WTC11 (cell line): ENCODE data around the gene F8.

Experiments used
- ATF6 ChIP-seq: sonication (generic); formaldehyde crosslinking; IDR thresholded peaks from 2 replicates; pipeline ENCODE4 v1.8.1; 2023; ENCODE audit warnings: mild to moderate bottlenecking, missing genetic modification reagents
- CTCF ChIP-seq: fragments of 200-600 bp; IDR thresholded peaks from 2 replicates; pipeline ENCODE4 v1.8.0; 2022; ENCODE audit warnings: antibody characterized with exemption
- E2F4 ChIP-seq: sonication (generic); formaldehyde crosslinking; IDR thresholded peaks from 2 replicates; pipeline ENCODE4 v1.8.1; 2022; ENCODE audit warnings: low read depth, mild to moderate bottlenecking, moderate library complexity, missing genetic modification reagents, borderline replicate concordance
- EMX1 ChIP-seq: fragments of 250-450 bp; sonication (Bioruptor Pico); IDR thresholded peaks from 2 replicates; pipeline ENCODE4 v1.8.0; 2021; ENCODE audit warnings: mild to moderate bottlenecking
- FOXP1 ChIP-seq: sonication (generic); formaldehyde crosslinking; IDR thresholded peaks from 2 replicates; pipeline ENCODE4 v1.8.0; 2022; ENCODE audit warnings: missing genetic modification reagents, mild to moderate bottlenecking, moderate library complexity, borderline replicate concordance
- FOXP4 ChIP-seq: sonication (generic); formaldehyde crosslinking; IDR thresholded peaks from 2 replicates; pipeline ENCODE4 v1.8.0; 2022; ENCODE audit warnings: mild to moderate bottlenecking, missing genetic modification reagents
- HMGXB4 ChIP-seq: sonication (generic); formaldehyde crosslinking; IDR thresholded peaks from 2 replicates; pipeline ENCODE4 v1.8.1; 2023; ENCODE audit warnings: mild to moderate bottlenecking, moderate library complexity, missing genetic modification reagents
- KAT7 ChIP-seq: sonication (generic); formaldehyde crosslinking; IDR thresholded peaks from 2 replicates; pipeline ENCODE4 v1.8.1; 2023; ENCODE audit warnings: missing genetic modification reagents, mild to moderate bottlenecking, borderline replicate concordance
- NFE2L1 ChIP-seq: sonication (generic); formaldehyde crosslinking; IDR thresholded peaks from 2 replicates; pipeline ENCODE4 v1.8.1; 2023; ENCODE audit warnings: missing genetic modification reagents
- NR2C2 ChIP-seq: sonication (generic); formaldehyde crosslinking; IDR thresholded peaks from 2 replicates; pipeline ENCODE4 v1.8.0; 2022; ENCODE audit warnings: mild to moderate bottlenecking, missing genetic modification reagents
- SMAD3 ChIP-seq: sonication (generic); formaldehyde crosslinking; IDR thresholded peaks from 2 replicates; pipeline ENCODE4 v1.8.0; 2022; ENCODE audit warnings: missing genetic modification reagents, mild to moderate bottlenecking, borderline replicate concordance
- USF1 ChIP-seq: sonication (generic); formaldehyde crosslinking; IDR thresholded peaks from 2 replicates; pipeline ENCODE4 v1.8.0; 2022; ENCODE audit warnings: mild to moderate bottlenecking, missing genetic modification reagents
- USF2 ChIP-seq: sonication (generic); formaldehyde crosslinking; IDR thresholded peaks from 2 replicates; pipeline ENCODE4 v1.8.1; 2023; ENCODE audit warnings: mild to moderate bottlenecking, missing genetic modification reagents, moderate library complexity

- TF ChIP-seq KAT7 (CRISPR knock-in tag) (no peak), USF1 (CRISPR knock-in tag) (no peak), E2F4 (no peak), CTCF (no peak), FOXP1 (no peak), NFE2L1 (no peak), FOXP4 (CRISPR knock-in tag) (no peak), USF2 (CRISPR knock-in tag) (no peak), ATF6 (no peak), NR2C2 (CRISPR knock-in tag) (no peak), EMX1 (CRISPR knock-in tag) (no peak), HMGXB4 (CRISPR knock-in tag) (no peak), SMAD3 (CRISPR knock-in tag) (no peak)
Measured at GRCh38 chrX:154802947-154803346, 219.6 kb downstream of the F8 start.
